ENCODE measurements around the gene CCNO.

CCNO gene

GRCh38 chr5:55222092-55222984 is 11.1 kb downstream of the CCNO start:
- TF ChIP-seq CTCF (conservative IDR thresholded peaks at IDR 0.05), result no peak
- no peak overlapping the region for H3K27ac ChIP-seq

DNA sequence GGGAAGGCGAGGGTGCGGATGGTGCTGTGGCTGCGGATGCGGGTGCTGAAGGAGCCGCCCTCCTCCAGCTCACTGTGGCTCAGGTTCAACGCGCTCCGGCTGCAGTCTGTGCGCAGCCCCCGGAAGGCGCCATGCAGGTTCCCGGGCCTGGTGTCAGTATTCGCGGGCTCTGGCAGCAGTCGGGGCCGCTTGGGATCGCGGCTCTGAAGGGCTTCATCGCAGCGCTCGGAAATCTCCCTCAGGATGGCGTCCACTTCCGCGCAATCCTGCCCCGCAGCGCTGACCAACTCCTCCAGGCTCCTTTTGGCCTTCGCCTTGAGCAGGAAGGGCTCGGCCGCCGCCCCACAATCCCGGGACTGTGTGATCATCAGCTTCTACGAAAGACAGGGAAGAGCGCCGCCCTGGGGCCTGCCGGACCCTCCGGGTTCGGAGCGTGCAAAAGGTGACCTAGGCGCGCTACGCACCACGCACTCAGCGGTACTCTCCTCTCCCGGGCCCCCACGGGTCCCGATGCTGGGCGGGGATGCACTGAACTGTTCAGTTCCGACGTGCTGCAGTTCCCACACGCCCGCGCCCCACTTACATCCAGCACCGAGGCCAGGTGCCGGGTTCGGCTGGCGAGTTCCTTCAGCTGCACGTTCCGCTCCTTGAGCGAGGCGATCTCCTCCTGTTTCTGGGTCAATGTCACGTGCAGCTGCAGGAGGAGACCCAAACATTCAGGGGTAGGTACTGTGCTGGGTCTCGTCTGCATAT is 12.8 kb downstream of the CCNO start:
- H3K27ac ChIP-seq, result peak overlapping the region; percentile 87
- no peak for TF ChIP-seq CTCF (conservative IDR thresholded peaks at IDR 0.05)

- peak overlapping the region; percentile 87 for H3K27ac ChIP-seq
- TF ChIP-seq CTCF (conservative IDR thresholded peaks at IDR 0.05), result no peak
Observed at GRCh38 chr5:55219770-55220169, 13.6 kb downstream of the CCNO start.

DNA sequence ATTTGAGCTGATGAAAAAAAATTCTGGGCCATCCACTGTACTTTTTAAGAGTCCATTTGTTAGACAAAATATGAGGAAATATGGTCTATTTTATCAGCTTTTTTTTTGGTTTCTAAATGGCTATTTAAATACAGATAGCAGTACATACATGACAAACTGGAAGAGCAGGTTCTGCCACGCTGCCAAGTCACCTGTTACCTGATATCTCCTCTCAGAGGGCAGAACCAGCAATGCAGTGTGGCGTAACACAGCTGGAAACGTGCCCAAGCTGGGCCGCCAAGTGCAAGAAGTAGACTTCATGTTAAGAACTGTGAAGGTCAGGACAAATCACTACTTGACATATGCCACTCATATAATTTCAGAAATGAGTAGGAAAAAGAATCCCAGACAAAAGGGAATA is 14.4 kb downstream of the CCNO start:
- H3K27ac ChIP-seq, result peak overlapping the region; percentile 87

GRCh38 chr5:55211184-55211874 is 22.1 kb downstream of the CCNO start:
- H3K27ac ChIP-seq, result peak overlapping the region; percentile 25
- TF ChIP-seq CTCF (conservative IDR thresholded peaks at IDR 0.05), result no peak

More for the DNA sequence above, 14.4 kb downstream of the CCNO start:
- TF ChIP-seq CTCF (conservative IDR thresholded peaks at IDR 0.05), result peak; percentile 19

DNA sequence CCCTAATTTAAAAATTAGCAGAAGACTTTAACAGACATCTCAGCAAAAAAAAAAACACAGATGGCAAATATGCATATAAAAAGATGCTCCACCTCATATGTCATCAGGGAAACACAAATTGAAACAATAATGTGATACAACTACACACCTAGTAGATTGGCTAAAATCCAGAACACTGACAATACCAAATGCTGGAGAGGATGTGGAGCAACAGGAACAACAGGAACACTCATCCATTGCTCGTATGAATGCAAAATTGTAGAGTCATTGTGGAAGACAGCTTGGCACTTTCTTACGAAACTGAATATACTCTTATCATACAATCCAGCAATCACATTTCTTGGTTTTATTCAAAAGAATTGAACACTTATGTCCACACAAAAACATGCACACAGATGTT is 28.4 kb downstream of the CCNO start:
- no peak overlapping the region for H3K27ac ChIP-seq
- TF ChIP-seq CTCF (conservative IDR thresholded peaks at IDR 0.05), result no peak

DNA sequence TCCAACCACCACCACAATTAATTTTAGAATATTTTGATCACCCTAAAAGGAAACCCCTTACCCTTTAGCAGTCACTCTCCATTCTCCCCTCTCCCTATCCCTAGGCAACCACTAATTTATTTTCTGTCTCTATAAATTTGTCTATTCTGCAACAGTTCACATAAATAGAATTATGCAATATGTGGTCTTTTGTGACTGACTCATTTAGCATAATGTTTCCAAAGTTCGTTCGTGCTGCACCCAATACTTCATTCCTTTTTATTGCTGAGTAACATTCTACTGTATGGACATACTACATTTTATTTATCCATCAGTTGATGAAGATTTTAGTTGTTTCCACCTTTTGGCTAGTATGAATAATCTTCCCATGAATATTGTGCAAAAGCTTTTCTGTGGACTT is 42.2 kb downstream of the CCNO start:
- H3K27ac ChIP-seq, result no peak overlapping the region
- TF ChIP-seq CTCF (conservative IDR thresholded peaks at IDR 0.05), result no peak
